ENCODE data around the gene LIPG.
"Not testable (repeated sequence)": the region's sequence is repeated elsewhere in the genome, so short reads cannot be mapped to it uniquely, and the experiment has no call there.

LIPG gene

DNA sequence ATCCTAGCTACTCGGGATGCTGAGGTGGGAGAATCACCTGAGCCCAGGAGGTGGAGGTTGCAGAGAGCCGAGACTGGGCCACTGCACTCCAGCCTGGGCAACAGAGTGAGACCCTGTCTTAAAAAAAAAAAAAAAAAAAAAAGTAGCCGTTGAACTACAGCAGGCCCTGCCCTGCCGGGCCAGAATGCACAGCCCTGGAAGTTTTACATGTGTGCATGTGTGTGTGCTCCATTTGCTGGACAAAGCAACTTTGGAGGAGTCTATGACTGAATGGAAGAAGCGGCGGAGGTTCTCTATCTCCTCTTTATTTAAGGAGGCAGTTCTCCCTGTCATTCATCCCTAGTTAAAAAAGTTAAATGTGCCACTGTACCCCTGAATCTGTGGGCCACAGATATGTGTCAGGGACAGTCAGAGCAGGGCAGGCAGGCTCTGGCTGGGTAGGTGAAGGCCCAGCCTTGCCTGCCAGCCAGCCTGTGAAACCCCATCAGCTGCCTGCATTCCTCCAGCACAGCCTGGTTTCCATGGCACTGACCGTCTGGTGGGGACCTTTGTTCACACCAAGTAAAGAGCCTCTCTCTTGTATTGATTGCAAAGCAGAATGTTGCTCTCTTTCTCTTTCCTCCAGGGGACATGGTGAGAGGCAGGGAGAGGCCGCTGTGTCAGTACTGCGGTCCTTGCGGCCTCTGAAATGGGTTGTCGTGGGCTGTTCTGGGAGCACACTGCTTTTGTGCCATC is 10.9 kb downstream of the LIPG start:
- H3K36me3 ChIP-seq (ENCODE audit: insufficient read depth, low read length), result no peaks in the 10 kb centered on the region; the same call in 1 of the 2 replicates
- no peaks in the 10 kb centered on the region for H3K4me1 ChIP-seq (ENCODE audit: insufficient read depth, low read length)

DNA sequence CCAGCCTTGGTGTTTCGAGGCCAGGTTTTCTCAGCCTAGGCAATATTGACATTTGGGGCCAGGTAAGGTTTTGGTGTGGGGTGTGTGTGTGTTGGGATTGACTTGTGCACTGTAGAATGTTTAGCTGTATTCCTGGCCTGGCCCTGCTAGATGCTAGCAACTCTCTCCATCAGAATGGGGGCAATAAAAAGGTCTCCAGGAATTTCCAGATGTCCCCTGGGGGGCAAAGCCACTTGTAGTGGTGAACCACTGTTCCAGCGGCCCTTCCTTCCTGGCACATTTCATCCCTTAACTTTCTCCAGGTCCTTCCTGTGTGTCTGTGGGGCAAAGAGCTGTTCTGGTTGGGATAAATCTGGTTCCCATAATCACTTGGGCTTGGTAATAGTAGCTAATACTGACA is 12.0 kb downstream of the LIPG start:
- H3K36me3 ChIP-seq (ENCODE audit: insufficient read depth, low read length), result no peaks in the 10 kb centered on the region; the same call in 1 of the 2 replicates
- H3K9ac ChIP-seq (ENCODE audit: low read depth, low read length), result no peak overlapping the region
- H3K9me3 ChIP-seq (ENCODE audit: control insufficient read depth, insufficient read depth, low read length), result no peaks in the 10 kb centered on the region
- no peaks in the 10 kb centered on the region for H3K4me1 ChIP-seq (ENCODE audit: insufficient read depth, low read length)

More for the DNA sequence above, 10.9 kb downstream of the LIPG start:
- H3K9me3 ChIP-seq (ENCODE audit: control insufficient read depth, insufficient read depth, low read length), result no peaks in the 10 kb centered on the region
- no peak overlapping the region for H3K9ac ChIP-seq (ENCODE audit: low read depth, low read length)

DNA sequence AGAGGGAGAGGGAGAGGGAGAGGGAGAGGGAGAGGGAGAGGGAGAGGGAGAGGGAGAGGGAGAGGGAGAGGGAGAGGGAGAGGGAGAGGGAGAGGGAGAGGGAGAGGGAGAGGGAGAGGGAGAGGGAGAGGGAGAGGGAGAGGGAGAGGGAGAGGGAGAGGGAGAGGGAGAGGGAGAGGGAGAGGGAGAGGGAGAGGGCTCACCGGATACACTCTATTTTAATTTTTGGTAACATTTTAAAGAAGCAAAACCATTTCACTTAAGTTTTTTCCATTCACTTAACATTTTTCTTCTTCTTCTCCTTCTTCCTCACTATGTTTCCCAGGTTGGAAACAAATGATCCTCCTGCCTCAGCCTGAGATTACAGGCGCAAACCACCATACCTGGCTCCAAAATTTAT is 17.2 kb downstream of the LIPG start:
- H3K36me3 ChIP-seq (ENCODE audit: insufficient read depth, low read length); H3K9ac ChIP-seq (ENCODE audit: low read depth, low read length); H3K4me1 ChIP-seq (ENCODE audit: insufficient read depth, low read length); H3K9me3 ChIP-seq (ENCODE audit: control insufficient read depth, insufficient read depth, low read length): not testable (repeated sequence)

DNA sequence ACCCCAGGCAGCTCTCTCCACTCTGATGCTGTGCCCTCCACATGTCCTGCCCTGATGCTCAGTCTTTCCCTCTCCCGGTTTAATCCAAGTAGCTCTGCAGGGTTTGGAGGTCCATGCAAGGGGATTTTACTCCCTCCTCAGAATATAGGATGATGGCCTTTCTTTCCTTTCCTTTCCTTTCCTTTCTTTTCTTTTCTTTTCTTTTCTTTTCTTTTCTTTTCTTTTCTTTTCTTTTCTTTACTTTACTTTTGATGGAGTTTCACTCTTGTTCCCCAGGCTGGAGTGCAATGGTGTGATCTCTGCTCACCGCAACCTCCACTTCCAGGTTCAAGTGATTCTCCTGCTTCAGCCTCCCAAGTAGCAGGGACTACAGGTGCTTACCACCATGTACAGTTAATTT is 17.7 kb downstream of the LIPG start:
- H3K4me1 ChIP-seq (ENCODE audit: insufficient read depth, low read length); H3K36me3 ChIP-seq (ENCODE audit: insufficient read depth, low read length); H3K9me3 ChIP-seq (ENCODE audit: control insufficient read depth, insufficient read depth, low read length); H3K9ac ChIP-seq (ENCODE audit: low read depth, low read length): not testable (repeated sequence)

DNA sequence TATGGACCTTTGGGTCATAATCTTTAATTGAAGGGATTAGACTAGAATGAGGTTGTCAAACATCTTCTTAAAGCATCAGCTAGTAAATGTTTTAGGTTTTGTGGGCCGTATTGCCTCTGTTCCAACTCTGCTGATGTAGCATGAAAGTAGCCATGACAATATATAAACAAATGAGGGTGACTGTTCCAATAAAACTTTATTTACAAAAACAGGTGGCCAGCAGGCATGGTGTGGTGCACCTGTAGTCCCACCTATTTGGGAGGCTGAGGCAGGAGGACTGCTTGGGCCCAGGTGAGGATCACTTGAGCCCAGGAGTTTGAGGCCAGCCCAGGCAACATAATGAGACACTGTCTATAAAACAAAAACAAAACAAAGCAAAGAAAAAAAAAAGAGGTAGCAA is 18.4 kb downstream of the LIPG start:
- Histone ChIP-seq H3K4me1 (ENCODE audit: insufficient read depth, low read length) (no peaks in the 10 kb centered on the region), H3K36me3 (ENCODE audit: insufficient read depth, low read length) (no peaks in the 10 kb centered on the region), H3K9ac (ENCODE audit: low read depth, low read length) (no peak overlapping the region), H3K9me3 (ENCODE audit: control insufficient read depth, insufficient read depth, low read length) (no peaks in the 10 kb centered on the region)

DNA sequence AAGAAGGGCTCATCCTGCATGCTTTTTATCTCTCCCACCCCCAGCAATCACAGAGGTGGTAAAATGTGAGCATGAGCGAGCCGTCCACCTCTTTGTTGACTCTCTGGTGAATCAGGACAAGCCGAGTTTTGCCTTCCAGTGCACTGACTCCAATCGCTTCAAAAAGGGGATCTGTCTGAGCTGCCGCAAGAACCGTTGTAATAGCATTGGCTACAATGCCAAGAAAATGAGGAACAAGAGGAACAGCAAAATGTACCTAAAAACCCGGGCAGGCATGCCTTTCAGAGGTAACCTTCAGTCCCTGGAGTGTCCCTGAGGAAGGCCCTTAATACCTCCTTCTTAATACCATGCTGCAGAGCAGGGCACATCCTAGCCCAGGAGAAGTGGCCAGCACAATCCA is 19.5 kb downstream of the LIPG start:
- H3K9ac ChIP-seq (ENCODE audit: low read depth, low read length), result no peak overlapping the region
- H3K9me3 ChIP-seq (ENCODE audit: control insufficient read depth, insufficient read depth, low read length), result no peaks in the 10 kb centered on the region
- H3K36me3 ChIP-seq (ENCODE audit: insufficient read depth, low read length), result no peaks in the 10 kb centered on the region
- peaks cover 6% of the 10 kb centered on the region for H3K4me1 ChIP-seq (ENCODE audit: insufficient read depth, low read length)

DNA sequence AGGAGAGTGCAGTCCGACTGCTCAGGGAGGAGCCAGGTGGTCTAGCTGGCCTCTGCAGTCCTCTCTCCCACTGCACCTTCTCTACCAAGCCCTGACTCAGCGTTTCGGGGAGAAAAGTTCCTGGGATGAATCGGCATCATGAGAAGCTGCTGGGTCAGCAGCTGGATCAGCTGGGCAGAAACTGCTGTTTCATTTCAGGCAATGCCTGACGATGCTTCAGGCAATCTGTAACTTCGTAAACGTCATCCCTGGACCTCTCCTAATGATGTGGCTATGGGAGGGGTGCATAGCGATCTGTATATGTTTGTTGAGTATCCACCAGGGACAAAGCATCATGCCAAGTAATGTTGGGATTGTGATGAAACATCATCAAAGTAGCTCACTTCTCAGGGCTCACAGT is 20.7 kb downstream of the LIPG start:
- Histone ChIP-seq H3K4me1 (ENCODE audit: insufficient read depth, low read length) (peaks cover 6% of the 10 kb centered on the region), H3K36me3 (ENCODE audit: insufficient read depth, low read length) (no peaks in the 10 kb centered on the region)

DNA sequence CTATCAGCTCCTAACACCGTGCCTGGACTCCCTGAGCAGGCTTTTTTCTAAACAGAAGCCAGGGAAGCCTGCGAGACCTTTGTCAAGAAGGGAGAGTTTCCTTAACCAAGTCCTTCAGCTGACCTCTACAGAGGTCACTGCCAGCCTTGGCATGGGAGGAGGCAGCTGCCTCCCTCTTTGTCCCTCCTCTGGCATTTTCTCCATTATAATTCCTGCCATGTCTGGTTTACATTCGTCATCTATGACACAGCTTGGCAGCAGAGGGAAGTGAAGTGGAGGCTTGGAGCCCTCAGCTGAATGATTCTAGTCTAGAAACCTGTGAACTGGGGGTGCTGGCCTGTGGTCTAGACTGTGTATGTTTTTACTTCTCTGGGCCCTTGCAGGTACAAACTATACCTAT is 22.5 kb downstream of the LIPG start:
- Histone ChIP-seq H3K9ac (ENCODE audit: low read depth, low read length) (no peak overlapping the region), H3K36me3 (ENCODE audit: insufficient read depth, low read length) (no peaks in the 10 kb centered on the region; the same call in 1 of the 2 replicates), H3K9me3 (ENCODE audit: control insufficient read depth, insufficient read depth, low read length) (no peaks in the 10 kb centered on the region), H3K4me1 (ENCODE audit: insufficient read depth, low read length) (peaks cover 6% of the 10 kb centered on the region)

More for the DNA sequence above, 20.7 kb downstream of the LIPG start:
- no peak overlapping the region for H3K9ac ChIP-seq (ENCODE audit: low read depth, low read length)
- no peaks in the 10 kb centered on the region for H3K9me3 ChIP-seq (ENCODE audit: control insufficient read depth, insufficient read depth, low read length)

DNA sequence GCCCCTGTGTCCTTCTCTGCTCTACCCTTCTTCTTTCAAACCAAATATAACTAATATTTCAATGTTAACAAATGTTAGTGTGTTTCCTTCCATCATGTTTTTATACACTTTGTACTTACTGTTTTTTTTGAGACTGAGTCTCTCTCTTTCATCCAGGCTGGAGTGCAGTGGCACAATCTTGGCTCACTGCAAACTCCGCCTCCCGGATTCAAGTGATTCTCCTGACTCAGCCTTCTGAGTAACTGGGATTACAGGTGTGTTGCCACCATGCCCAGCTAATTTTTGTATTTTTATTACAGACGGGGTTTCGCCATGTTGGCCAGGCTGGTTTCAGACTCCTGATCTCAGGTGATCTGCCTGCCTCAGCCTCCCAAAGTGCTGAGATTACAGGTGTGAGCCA is 23.1 kb downstream of the LIPG start:
- H3K9me3 ChIP-seq (ENCODE audit: control insufficient read depth, insufficient read depth, low read length); H3K4me1 ChIP-seq (ENCODE audit: insufficient read depth, low read length); H3K36me3 ChIP-seq (ENCODE audit: insufficient read depth, low read length); H3K9ac ChIP-seq (ENCODE audit: low read depth, low read length): not testable (repeated sequence)

DNA sequence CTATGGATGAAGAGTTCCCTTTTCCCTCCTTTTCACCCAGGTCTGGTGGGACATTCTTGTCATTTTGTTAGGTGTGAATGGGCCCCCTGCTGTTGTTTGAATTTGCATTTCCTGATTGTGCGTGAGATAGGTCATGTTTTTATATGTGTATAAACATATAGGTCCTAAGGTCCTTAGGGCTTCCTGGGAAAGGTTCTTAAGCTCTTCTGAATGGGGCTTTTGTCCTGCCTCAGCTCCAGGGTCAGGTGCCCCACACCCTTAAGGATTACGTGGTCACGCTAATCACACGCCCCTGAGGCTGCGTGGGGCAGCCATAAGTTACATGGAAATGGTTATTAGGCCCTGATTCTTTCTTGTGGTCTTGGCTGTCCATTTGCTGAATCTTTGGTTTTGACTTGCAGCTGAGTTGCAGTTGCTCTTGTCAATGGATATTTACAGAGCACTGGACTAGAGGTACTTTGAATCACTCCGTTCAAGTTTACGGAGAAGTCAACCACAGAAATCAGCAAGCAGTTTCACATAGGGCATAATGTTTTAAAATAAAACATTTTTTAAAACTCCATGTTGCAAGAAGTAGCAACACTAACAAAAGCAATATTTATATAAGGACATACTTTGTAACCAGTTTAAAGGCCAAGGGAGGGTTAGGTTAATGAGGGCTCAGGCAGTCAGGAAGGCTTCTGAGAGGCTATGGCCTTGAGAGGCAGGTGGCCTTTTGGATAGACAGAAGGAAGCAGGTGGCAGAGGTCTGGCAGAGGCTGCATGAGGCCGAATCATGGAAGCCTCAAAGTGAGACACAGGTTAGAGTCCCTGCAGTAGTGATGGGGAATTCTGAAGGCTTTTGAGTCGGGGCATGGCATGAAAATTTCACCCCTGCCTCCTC is 24.2 kb downstream of the LIPG start:
- Histone ChIP-seq H3K4me1 (ENCODE audit: insufficient read depth, low read length) (peaks cover 6% of the 10 kb centered on the region), H3K9me3 (ENCODE audit: control insufficient read depth, insufficient read depth, low read length) (no peaks in the 10 kb centered on the region), H3K36me3 (ENCODE audit: insufficient read depth, low read length) (no peaks in the 10 kb centered on the region; the same call in 1 of the 2 replicates), H3K9ac (ENCODE audit: low read depth, low read length) (no peak overlapping the region)

DNA sequence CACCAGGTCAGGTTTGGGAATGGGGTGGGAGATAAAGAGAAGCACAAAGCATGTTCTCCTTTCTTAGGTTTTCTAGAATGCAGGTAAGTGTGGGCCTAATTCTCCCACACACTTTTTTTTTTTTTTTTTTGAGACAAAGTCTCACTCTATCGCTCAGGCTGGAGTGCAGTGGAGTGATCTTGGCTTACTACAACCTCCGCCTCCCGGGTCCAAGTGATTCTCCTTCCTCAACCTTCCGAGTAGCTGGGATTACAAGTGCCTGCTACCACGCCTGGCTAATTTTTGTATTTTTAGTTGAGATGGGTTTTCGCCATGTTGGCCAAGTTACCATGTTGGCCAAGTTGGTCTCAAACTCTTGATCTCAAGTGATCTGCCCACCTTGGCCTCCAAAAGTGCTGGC is 26.3 kb downstream of the LIPG start:
- Histone ChIP-seq H3K9ac (ENCODE audit: low read depth, low read length) (no peak overlapping the region), H3K36me3 (ENCODE audit: insufficient read depth, low read length) (no peaks in the 10 kb centered on the region; the same call in 1 of the 2 replicates), H3K9me3 (ENCODE audit: control insufficient read depth, insufficient read depth, low read length) (no peaks in the 10 kb centered on the region), H3K4me1 (ENCODE audit: insufficient read depth, low read length) (peaks cover 6% of the 10 kb centered on the region)

DNA sequence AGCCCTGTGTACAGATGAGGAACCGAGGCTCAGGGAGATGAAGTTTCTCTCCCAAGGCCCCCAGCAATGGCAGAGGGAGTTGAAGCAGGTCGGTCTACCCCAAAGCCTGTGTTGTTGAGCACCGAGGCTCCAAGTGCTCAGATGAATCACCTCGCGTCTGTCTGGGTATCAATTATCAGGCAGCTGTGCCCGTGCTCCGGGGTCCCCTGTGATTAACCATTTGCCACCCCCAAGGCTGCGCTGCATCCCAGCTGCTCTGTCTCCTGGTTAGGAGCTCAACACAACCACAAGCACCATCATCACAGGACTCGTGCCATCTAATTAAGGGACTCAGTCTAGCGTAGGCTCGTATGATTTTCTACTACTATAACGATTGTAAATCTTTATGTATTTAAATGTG is 27.1 kb downstream of the LIPG start:
- Histone ChIP-seq H3K4me1 (ENCODE audit: insufficient read depth, low read length) (peaks cover 6% of the 10 kb centered on the region), H3K9me3 (ENCODE audit: control insufficient read depth, insufficient read depth, low read length) (no peaks in the 10 kb centered on the region), H3K9ac (ENCODE audit: low read depth, low read length) (no peak overlapping the region), H3K36me3 (ENCODE audit: insufficient read depth, low read length) (no peaks in the 10 kb centered on the region; the same call in 1 of the 2 replicates)

DNA sequence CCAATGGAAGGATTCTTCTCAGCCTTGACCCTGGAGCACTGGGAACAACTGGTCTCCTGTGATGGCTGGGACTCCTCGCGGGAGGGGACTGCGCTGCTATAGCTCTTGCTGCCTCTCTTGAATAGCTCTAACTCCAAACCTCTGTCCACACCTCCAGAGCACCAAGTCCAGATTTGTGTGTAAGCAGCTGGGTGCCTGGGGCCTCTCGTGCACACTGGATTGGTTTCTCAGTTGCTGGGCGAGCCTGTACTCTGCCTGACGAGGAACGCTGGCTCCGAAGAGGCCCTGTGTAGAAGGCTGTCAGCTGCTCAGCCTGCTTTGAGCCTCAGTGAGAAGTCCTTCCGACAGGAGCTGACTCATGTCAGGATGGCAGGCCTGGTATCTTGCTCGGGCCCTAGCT is 28.8 kb downstream of the LIPG start:
- no peaks in the 10 kb centered on the region for H3K9me3 ChIP-seq (ENCODE audit: control insufficient read depth, insufficient read depth, low read length)
- no peak overlapping the region for H3K9ac ChIP-seq (ENCODE audit: low read depth, low read length)
- no peaks in the 10 kb centered on the region; the same call in 1 of the 2 replicates for H3K36me3 ChIP-seq (ENCODE audit: insufficient read depth, low read length)
- peaks cover 2% of the 10 kb centered on the region for H3K4me1 ChIP-seq (ENCODE audit: insufficient read depth, low read length)

DNA sequence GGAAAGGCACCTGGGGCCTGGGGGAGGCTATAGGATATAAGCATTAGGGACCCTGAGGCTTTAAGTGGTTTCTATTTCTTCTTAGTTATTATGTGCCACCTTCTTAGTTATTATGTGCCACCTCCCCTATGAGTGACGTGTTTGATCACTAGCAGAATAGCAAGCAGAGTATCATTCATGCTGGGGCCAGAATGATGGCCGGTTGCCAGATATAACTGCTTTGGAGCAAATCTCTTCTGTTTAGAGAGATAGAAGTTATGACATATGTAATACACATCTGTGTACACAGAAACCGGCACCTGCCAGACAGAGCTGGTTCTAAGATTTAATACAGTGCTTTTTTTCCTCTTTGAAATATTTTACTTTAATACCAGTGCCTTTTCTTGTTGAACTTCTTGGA is 29.4 kb downstream of the LIPG start:
- Histone ChIP-seq H3K9ac (ENCODE audit: low read depth, low read length) (no peak overlapping the region), H3K36me3 (ENCODE audit: insufficient read depth, low read length) (no peaks in the 10 kb centered on the region; the same call in 1 of the 2 replicates)

DNA sequence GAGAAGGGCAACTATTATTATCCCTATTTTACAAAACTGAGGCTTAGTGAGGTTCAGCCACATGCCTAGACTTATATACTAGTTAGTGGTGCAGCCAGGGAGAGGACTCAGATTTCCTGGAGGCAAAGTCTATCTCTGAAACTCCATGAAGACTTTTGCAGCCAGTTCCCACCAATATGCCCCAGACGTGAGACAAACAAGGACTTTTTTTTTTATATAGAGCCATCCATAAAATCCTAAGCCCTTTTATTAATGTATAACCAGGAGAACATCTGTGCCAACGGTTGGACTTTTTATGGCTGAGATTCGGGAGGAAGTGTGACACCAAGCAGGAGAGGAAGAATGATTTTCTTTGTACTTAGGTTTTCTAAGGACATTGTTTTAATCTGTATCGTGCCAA is 29.9 kb downstream of the LIPG start:
- no peak overlapping the region for H3K9ac ChIP-seq (ENCODE audit: low read depth, low read length)
- no peaks in the 10 kb centered on the region for H3K4me1 ChIP-seq (ENCODE audit: insufficient read depth, low read length)
- no peaks in the 10 kb centered on the region for H3K9me3 ChIP-seq (ENCODE audit: control insufficient read depth, insufficient read depth, low read length)
- no peaks in the 10 kb centered on the region; the same call in 1 of the 2 replicates for H3K36me3 ChIP-seq (ENCODE audit: insufficient read depth, low read length)

More for the DNA sequence above, 29.4 kb downstream of the LIPG start:
- Histone ChIP-seq H3K4me1 (ENCODE audit: insufficient read depth, low read length) (no peaks in the 10 kb centered on the region), H3K9me3 (ENCODE audit: control insufficient read depth, insufficient read depth, low read length) (no peaks in the 10 kb centered on the region)

Data from ES-I3 (cell line).